ENCODE results near the gene ETNK1. TPM values are rescaled to one million over a fixed set of nuclear protein-coding genes. Genes with fewer than 3 reads are reported as not detected.
"Not testable (repeated sequence)": the region's sequence is repeated elsewhere in the genome, so short reads cannot be mapped to it uniquely, and the experiment has no call there.

Gene ETNK1
- total and polyA plus RNA-seq, 2 experiments from 2014 or later: 19.0 to 58.5 TPM

DNA sequence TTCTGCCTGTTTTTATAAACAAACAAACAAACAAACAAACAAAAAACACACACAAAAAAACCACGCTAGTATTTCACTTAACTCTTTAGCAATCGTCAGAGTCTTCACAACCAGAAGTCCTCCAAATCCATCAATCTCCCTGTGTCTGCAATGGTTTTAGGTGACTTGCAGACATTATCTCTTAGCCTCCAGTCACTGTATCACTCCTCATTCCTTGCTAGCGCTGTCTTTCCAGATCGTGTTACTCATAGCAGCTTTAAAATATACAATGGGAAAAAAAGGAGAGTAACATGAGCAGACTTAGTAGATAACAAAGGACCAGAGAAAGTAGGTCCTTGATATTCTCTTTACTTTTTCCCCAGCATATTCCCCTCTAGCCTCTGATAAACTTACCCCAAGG, 15.5 kb upstream of the ETNK1 start:
- H3K27me3 ChIP-seq: no peaks in the 10 kb centered on the region
- no peak overlapping the region for H3K4me2 ChIP-seq
- no peak overlapping the region for H2AFZ ChIP-seq
- TF ChIP-seq EZH2 (IDR thresholded peaks at IDR 0.05; ENCODE audit: borderline replicate concordance) (no peak), EZH2phosphoT487 (IDR thresholded peaks at IDR 0.05; ENCODE audit: low read depth, severe bottlenecking, unreplicated experiment) (no peak)
- TF ChIP-seq, protein P1, sequence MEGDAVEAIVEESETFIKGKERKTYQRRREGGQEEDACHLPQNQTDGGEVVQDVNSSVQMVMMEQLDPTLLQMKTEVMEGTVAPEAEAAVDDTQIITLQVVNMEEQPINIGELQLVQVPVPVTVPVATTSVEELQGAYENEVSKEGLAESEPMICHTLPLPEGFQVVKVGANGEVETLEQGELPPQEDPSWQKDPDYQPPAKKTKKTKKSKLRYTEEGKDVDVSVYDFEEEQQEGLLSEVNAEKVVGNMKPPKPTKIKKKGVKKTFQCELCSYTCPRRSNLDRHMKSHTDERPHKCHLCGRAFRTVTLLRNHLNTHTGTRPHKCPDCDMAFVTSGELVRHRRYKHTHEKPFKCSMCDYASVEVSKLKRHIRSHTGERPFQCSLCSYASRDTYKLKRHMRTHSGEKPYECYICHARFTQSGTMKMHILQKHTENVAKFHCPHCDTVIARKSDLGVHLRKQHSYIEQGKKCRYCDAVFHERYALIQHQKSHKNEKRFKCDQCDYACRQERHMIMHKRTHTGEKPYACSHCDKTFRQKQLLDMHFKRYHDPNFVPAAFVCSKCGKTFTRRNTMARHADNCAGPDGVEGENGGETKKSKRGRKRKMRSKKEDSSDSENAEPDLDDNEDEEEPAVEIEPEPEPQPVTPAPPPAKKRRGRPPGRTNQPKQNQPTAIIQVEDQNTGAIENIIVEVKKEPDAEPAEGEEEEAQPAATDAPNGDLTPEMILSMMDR (IDR thresholded peaks at IDR 0.05; ENCODE audit: poor library complexity): no peak
- no peaks in the 10 kb centered on the region for H4K20me1 ChIP-seq (ENCODE audit: insufficient read depth, poor library complexity, severe bottlenecking)
- H3K9me2 ChIP-seq (replicated peaks; ENCODE audit: insufficient read depth): no peaks in the 10 kb centered on the region
- no peaks in the 10 kb centered on the region for H3K4me1 ChIP-seq (ENCODE audit: insufficient read depth)
- H3K9me3 ChIP-seq (ENCODE audit: low read depth): no peaks in the 10 kb centered on the region
- 45% methylated on average over 4 of the region's 4 CpGs for WGBS (ENCODE audit: low lambda C conversion rate, missing lambda C conversion rate)
- H3K4me3 ChIP-seq: no peak overlapping the region
- no peaks in the 10 kb centered on the region for H3K36me3 ChIP-seq (replicated peaks; ENCODE audit: insufficient read depth, low read depth)
- H3K27ac ChIP-seq: no peak overlapping the region
- no peaks in the 10 kb centered on the region for H3K79me2 ChIP-seq
- DNase-seq (ENCODE audit: low spot score): no peak

DNA sequence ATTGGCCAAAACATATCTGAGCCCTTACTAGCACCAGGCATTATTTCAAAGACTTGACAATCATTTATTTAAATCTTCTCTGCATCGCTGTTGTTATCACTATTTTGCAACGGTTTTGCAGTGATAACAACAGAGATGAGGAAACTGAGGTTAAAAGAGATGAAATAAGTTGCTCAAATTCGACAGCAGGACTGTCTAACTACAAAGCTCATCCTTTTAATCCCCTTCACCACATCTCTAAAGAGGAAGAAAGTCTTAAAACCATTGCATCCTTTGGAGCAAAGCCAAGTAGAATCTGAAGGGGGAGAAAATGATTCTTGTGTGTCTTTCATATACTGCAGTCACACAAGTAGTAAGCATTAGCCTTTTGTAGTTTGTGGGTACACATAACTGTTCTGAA, 14.8 kb upstream of the ETNK1 start:
- 76% methylated on average over 3 of the region's 3 CpGs for WGBS (ENCODE audit: low lambda C conversion rate, missing lambda C conversion rate)
- Histone ChIP-seq H3K4me3 (no peak overlapping the region), H4K20me1 (ENCODE audit: insufficient read depth, poor library complexity, severe bottlenecking) (no peaks in the 10 kb centered on the region), H3K27ac (no peak overlapping the region), H3K27me3 (no peaks in the 10 kb centered on the region), H3K79me2 (no peaks in the 10 kb centered on the region), H3K4me2 (no peak overlapping the region), H2AFZ (no peak overlapping the region), H3K36me3 (replicated peaks; ENCODE audit: insufficient read depth, low read depth) (no peaks in the 10 kb centered on the region), H3K9me3 (ENCODE audit: low read depth) (no peaks in the 10 kb centered on the region), H3K9me2 (replicated peaks; ENCODE audit: insufficient read depth) (no peaks in the 10 kb centered on the region), H3K4me1 (ENCODE audit: insufficient read depth) (no peaks in the 10 kb centered on the region)
- TF ChIP-seq EZH2phosphoT487 (IDR thresholded peaks at IDR 0.05; ENCODE audit: low read depth, severe bottlenecking, unreplicated experiment): no peak
- TF ChIP-seq EZH2 (IDR thresholded peaks at IDR 0.05; ENCODE audit: borderline replicate concordance): no peak
- TF ChIP-seq, protein P1 (IDR thresholded peaks at IDR 0.05; ENCODE audit: poor library complexity): no peak
- no peak for DNase-seq (ENCODE audit: low spot score)

GRCh38 chr12:22612822-22613221, 12.1 kb upstream of the ETNK1 start:
- H3K9me3 ChIP-seq (ENCODE audit: low read depth); H4K20me1 ChIP-seq (ENCODE audit: insufficient read depth, poor library complexity, severe bottlenecking); H3K4me2 ChIP-seq; H3K27me3 ChIP-seq; H3K27ac ChIP-seq; H3K9me2 ChIP-seq (replicated peaks; ENCODE audit: insufficient read depth); DNase-seq (ENCODE audit: low spot score); H2AFZ ChIP-seq; H3K4me1 ChIP-seq (ENCODE audit: insufficient read depth); H3K36me3 ChIP-seq (replicated peaks; ENCODE audit: insufficient read depth, low read depth); H3K79me2 ChIP-seq; H3K4me3 ChIP-seq: not testable (repeated sequence)
- 89% methylated on average over 6 of the region's 6 CpGs for WGBS (ENCODE audit: low lambda C conversion rate, missing lambda C conversion rate)

GRCh38 chr12:22615963-22616501, 8.9 kb upstream of the ETNK1 start:
- Histone ChIP-seq H3K4me2 (no peak overlapping the region), H3K9me3 (ENCODE audit: low read depth) (no peaks in the 10 kb centered on the region), H3K36me3 (replicated peaks; ENCODE audit: insufficient read depth, low read depth) (no peaks in the 10 kb centered on the region), H3K4me1 (ENCODE audit: insufficient read depth) (no peaks in the 10 kb centered on the region), H3K4me3 (no peak overlapping the region), H3K27me3 (no peaks in the 10 kb centered on the region), H3K79me2 (no peaks in the 10 kb centered on the region), H4K20me1 (ENCODE audit: insufficient read depth, poor library complexity, severe bottlenecking) (no peaks in the 10 kb centered on the region), H2AFZ (no peak overlapping the region), H3K9me2 (replicated peaks; ENCODE audit: insufficient read depth) (no peaks in the 10 kb centered on the region), H3K27ac (no peak overlapping the region)
- WGBS (ENCODE audit: low lambda C conversion rate, missing lambda C conversion rate): 78% methylated on average over 2 of the region's 2 CpGs
- TF ChIP-seq EZH2 (IDR thresholded peaks at IDR 0.05; ENCODE audit: borderline replicate concordance) (no peak), EZH2phosphoT487 (IDR thresholded peaks at IDR 0.05; ENCODE audit: low read depth, severe bottlenecking, unreplicated experiment) (no peak)
- TF ChIP-seq, protein P1 (IDR thresholded peaks at IDR 0.05; ENCODE audit: poor library complexity): no peak
- DNase-seq (ENCODE audit: low spot score): no peak
